WI38 (cell line): ENCODE measurements around the gene NRP2.

Source experiments
- H3K4me3 ChIP-seq: 2 replicates; pipeline ENCODE4 v1.5.1; 2011; ENCODE audit warnings: low read depth, mild to moderate bottlenecking, control low read depth, low read length
- TF ChIP-seq, protein P1 (sequence below): IDR thresholded peaks from 2 replicates; pipeline ENCODE4 v1.5.1; 2012; ENCODE audit warnings: low read depth, mild to moderate bottlenecking, control low read depth, low read length

Gene NRP2

DNA sequence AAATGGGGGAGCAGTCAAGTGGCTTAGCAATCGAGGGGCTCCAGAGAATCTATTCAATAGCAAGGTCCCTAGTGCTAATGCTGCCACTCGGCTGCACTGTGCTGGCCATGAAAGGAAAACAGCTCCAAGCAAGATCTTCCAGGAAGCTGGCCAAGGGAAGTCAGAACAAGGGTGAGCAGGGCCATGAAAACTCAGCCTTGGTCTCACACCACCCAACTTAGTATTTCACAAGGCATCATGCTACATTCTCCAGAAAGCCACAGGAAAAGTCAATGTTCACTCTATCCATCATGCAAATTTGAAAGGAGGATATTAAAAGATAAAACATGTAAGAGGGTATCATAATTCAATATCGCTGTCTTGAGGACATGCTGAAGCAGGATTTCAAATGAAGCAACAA lies 35.7 kb downstream of the NRP2 start:
- TF ChIP-seq, protein P1, sequence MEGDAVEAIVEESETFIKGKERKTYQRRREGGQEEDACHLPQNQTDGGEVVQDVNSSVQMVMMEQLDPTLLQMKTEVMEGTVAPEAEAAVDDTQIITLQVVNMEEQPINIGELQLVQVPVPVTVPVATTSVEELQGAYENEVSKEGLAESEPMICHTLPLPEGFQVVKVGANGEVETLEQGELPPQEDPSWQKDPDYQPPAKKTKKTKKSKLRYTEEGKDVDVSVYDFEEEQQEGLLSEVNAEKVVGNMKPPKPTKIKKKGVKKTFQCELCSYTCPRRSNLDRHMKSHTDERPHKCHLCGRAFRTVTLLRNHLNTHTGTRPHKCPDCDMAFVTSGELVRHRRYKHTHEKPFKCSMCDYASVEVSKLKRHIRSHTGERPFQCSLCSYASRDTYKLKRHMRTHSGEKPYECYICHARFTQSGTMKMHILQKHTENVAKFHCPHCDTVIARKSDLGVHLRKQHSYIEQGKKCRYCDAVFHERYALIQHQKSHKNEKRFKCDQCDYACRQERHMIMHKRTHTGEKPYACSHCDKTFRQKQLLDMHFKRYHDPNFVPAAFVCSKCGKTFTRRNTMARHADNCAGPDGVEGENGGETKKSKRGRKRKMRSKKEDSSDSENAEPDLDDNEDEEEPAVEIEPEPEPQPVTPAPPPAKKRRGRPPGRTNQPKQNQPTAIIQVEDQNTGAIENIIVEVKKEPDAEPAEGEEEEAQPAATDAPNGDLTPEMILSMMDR = no peak
- no peak overlapping the region for H3K4me3 ChIP-seq

DNA sequence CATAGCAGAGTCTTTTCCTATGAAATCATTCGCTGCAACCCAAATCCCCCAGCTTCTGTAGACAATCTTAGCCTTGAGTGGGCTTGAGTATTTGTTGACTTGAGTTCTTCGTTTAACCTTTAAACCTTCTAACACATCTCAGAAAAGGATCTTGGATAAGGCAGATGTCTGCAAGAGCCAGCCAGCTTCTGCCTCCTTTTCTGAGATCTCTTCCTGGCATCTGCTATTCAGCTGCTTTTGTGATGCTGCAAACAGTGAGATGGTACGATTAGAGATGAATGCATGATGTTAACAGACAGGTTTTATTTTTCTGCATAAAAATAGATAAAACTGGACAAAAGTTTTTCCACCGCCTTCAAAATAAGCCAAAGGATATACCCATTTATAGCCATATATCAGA lies 37.5 kb downstream of the NRP2 start:
- TF ChIP-seq, protein P1 = no peak
- no peak overlapping the region for H3K4me3 ChIP-seq

DNA sequence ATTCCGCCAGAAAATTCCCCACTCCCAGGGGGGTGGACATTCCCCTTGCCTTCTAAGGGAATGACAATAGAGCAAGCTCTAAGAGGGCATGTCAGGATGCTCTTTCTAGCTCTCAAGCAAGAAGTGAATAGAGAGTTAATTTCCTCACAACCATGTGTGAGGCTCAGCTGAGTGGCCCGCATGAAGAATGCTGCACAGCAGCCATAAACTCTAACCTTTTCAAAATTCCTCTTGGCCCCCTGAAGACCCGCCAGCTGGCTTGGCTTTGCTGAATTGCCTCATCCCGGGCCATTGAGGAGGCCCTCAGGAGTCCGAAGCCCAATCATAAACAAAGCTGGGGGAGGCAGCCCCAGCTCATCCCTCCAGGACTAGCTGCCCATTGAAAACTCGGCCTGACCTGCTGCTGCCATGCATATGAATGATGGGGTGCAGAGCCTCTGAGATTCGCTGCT lies 38.2 kb downstream of the NRP2 start:
- TF ChIP-seq, protein P1 = no peak
- H3K4me3 ChIP-seq = no peak overlapping the region

DNA sequence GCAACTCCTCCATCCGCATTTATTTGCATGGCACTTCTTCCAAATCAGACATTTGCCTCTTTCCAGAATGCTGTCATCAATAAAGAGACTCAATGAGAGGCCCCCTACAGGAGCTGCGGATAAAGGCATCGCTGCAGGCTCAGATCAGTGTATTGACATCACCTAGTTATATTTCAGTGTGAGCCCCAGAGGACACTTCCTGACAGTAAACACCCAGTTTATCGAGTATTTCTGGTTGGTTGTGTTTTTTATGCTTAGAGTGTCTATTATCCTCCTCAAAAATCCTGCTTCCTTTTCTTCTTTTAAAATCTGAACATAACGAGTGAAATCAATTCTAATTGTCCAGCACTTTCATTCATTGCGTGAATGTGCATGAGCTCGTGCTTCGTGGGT lies 38.8 kb downstream of the NRP2 start:
- no peak overlapping the region for H3K4me3 ChIP-seq
- TF ChIP-seq, protein P1 = peak; percentile 34

DNA sequence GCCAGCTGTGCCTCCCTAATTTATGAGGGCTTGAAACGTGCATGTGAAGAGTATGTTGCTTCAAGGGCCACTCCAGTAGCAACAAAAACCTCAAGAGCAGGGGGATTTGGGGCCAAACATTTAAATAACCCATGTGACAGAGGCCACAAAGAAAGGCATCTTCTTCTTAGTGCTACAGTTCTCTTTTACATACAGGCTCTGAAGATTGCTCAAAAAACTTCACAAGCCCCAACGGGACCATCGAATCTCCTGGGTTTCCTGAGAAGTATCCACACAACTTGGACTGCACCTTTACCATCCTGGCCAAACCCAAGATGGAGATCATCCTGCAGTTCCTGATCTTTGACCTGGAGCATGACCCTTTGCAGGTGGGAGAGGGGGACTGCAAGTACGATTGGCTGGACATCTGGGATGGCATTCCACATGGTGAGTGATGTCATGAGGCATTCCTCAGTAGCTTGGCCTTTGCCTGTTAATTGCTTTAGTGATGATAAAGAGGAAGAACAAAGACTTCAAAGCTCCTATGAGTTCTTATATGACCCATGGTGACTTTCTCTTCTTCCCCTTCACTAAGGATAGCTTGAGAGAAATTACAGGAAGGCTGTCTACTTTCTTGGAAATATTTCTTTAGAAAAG lies 40.1 kb downstream of the NRP2 start:
- no peak overlapping the region for H3K4me3 ChIP-seq
- TF ChIP-seq, protein P1 = no peak

DNA sequence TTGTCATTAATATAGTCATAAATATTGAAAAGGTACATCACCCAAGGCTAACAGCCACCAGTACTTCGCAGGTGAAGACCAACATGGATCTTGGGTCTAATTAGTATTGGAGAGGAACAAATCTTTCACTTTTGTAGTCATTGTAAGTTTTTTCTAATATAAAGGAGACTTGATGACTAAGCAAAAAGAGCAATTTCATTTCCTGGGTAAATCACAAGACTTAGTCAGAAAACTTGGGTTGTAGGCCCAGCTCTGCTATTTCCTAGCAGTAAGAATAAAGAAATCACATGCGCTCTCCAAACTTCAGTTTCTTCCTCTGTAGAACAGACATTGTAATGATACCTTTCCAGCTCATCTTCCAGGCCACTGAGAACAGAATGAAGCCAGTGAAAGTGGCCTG lies 40.9 kb downstream of the NRP2 start:
- TF ChIP-seq, protein P1 = no peak
- H3K4me3 ChIP-seq = no peak overlapping the region

DNA sequence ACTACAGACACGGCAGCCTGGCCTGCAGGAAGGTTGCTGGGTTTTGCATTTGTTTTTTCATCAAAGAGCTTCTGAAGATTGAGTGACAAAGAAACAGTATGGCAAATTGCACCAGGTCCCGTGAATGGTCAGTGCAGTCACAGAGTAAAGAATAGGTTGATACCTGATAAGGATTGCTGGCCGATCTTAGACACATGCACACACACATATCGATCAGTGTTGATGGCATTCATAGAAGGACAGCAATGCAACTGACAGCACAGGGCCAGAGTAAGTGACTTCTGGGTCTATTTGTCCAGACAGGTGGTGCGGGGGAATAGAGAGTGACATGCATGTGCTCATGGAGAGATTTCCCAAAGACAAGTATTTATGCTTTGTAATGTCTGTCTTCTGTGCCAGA lies 42.8 kb downstream of the NRP2 start:
- TF ChIP-seq, protein P1 = no peak
- no peak overlapping the region for H3K4me3 ChIP-seq
